HCT116 (cell line): ENCODE data around the gene PGS1. TPM values are rescaled to one million over a fixed set of nuclear protein-coding genes. Genes with fewer than 3 reads are reported as not detected.

ENCODE experiments used
- ATAC-seq: fragments of 200-7000 bp; cut with Tn5 transposase; 2 replicates; pipeline ENCODE4 v1.9.1; 2020; ENCODE audit warnings: mild to moderate bottlenecking, moderate library complexity
- BruUV-seq: library from RNA; stranded (reverse); fragments of 400-500 nt; replicated peaks from 2 replicates; lab custom pipeline; 2021; lab: Mats Ljungman, UMichigan
- CTCF ChIA-PET: fragments of 300-600 bp; sonication (Branson Sonifier 250); formaldehyde crosslinking; loops from one replicate; lab custom pipeline; 2021; ENCODE audit warnings: antibody characterized with exemption; lab: Charles Lee
- POLR2A ChIA-PET: fragments of 300-600, 350-600 bp; sonication (Branson Sonifier 250); formaldehyde crosslinking; loops from one replicate; lab custom pipeline; 2021; ENCODE audit warnings: antibody characterized with exemption; lab: Charles Lee
- RAD21 ChIA-PET, 2 experiments: fragments of 300-600 bp; sonication (Branson Sonifier 250); formaldehyde crosslinking; loops; one replicate each; lab custom pipeline; 2023; ENCODE audit warnings: low total read pairs in 2 of 2; ENCODE audit not compliant: uncharacterized antibody in 2 of 2, unreplicated experiment in 2 of 2, low non-redundant PET in 1 of 2; lab: Charles Lee
- DNase-seq: peaks from one replicate; pipeline ENCODE4 v3.0.0-alpha.2; 2010; ENCODE audit warnings: low read depth, low spot score
- H2AFZ ChIP-seq: fragments of 200-600 bp; shearing (Covaris generic), sonication (generic); 2 replicates; pipeline ENCODE4 v1.6.1; 2017; ENCODE audit warnings: low read depth, mixed run types, mixed read lengths, antibody characterized with exemption, low read length; ENCODE audit not compliant: poor library complexity, severe bottlenecking
- H3K27ac ChIP-seq: 2 replicates; pipeline ENCODE4 v1.5.1; 2012; ENCODE audit warnings: low read depth, low read length
- H3K27me3 ChIP-seq: fragments of 200-600 bp; sonication (generic); 2 replicates; pipeline ENCODE4 v1.6.1; 2016; ENCODE audit warnings: mixed run types, low read length, mixed read lengths; ENCODE audit not compliant: insufficient read depth
- H3K36me3 ChIP-seq, 2 experiments: fragments of 200-500 bp in 1 of 2; fragments of 200-600 bp in 1 of 2; sonication (Bioruptor generic) in 1 of 2; sonication (generic) in 1 of 2; 2 replicates each; pipeline versions ENCODE4 v1.5.1 to v1.6.1; 2014 to 2016; ENCODE audit warnings: low read length in 2 of 2, inconsistent platforms in 1 of 2, mixed read lengths in 1 of 2, mixed run types in 1 of 2; ENCODE audit not compliant: insufficient read depth in 2 of 2, control insufficient read depth in 1 of 2
- H3K4me1 ChIP-seq, 2 experiments: fragments of 200-600 bp in 1 of 2; sonication (generic) in 1 of 2; 2 replicates each; pipeline versions ENCODE4 v1.5.1 to v1.6.1; 2012 to 2017; ENCODE audit warnings: low read length in 2 of 2, inconsistent platforms in 1 of 2, mild to moderate bottlenecking in 1 of 2, mixed read lengths in 1 of 2, mixed run types in 1 of 2, moderate library complexity in 1 of 2; ENCODE audit not compliant: insufficient read depth in 2 of 2, control insufficient read depth in 1 of 2
- H3K4me2 ChIP-seq: fragments of 200-600 bp; sonication (generic); 2 replicates; pipeline ENCODE4 v1.6.1; 2017; ENCODE audit warnings: mixed run types, low read length, mixed read lengths
- H3K4me3 ChIP-seq, 2 experiments: fragments of 200-600 bp in 1 of 2; sonication (generic) in 1 of 2; replicated peaks in 1 of 2; 2 replicates each; pipeline ENCODE4 v1.5.1; 2011 to 2016; ENCODE audit warnings: low read length in 2 of 2, control low read depth in 1 of 2, low read depth in 1 of 2, mild to moderate bottlenecking in 1 of 2, mixed read lengths in 1 of 2, mixed run types in 1 of 2
- H3K79me2 ChIP-seq: fragments of 200-600 bp; sonication (generic); 2 replicates; pipeline ENCODE4 v1.6.1; 2017; ENCODE audit warnings: mild to moderate bottlenecking, mixed run types, low read length, moderate library complexity, mixed read lengths; ENCODE audit not compliant: insufficient read depth
- H3K9ac ChIP-seq: fragments of 200-600 bp; sonication (generic); 2 replicates; pipeline ENCODE4 v1.6.1; 2016; ENCODE audit warnings: low read length, mixed read lengths
- H3K9me2 ChIP-seq: fragments of 200-600 bp; sonication (generic), shearing (Covaris generic); 2 replicates; pipeline ENCODE4 v1.6.1; 2017; ENCODE audit warnings: mixed run types, mild to moderate bottlenecking, moderate library complexity; ENCODE audit not compliant: insufficient read depth
- H3K9me3 ChIP-seq, 2 experiments: fragments of 200-500 bp in 1 of 2; fragments of 200-600 bp in 1 of 2; sonication (Bioruptor generic) in 1 of 2; sonication (generic) in 1 of 2; 2 replicates each; pipeline ENCODE4 v1.6.1; 2014 to 2017; ENCODE audit warnings: low read length in 2 of 2, mixed read lengths in 2 of 2, inconsistent platforms in 1 of 2, low read depth in 1 of 2, mild to moderate bottlenecking in 1 of 2, mixed run types in 1 of 2, moderate library complexity in 1 of 2; ENCODE audit not compliant: control insufficient read depth in 1 of 2, insufficient read depth in 1 of 2
- H4K20me1 ChIP-seq: fragments of 200-600 bp; sonication (generic), shearing (Covaris generic); 2 replicates; pipeline ENCODE4 v1.6.1; 2017; ENCODE audit warnings: mixed run types, mild to moderate bottlenecking, moderate library complexity; ENCODE audit not compliant: insufficient read depth
- ATF3 ChIP-seq: IDR thresholded peaks from 2 replicates; pipeline ENCODE4 v1.6.1; 2012
- CBX3 ChIP-seq: IDR thresholded peaks from 2 replicates; pipeline ENCODE4 v1.6.1; 2012; ENCODE audit warnings: low read depth
- CEBPB ChIP-seq: IDR thresholded peaks from 2 replicates; pipeline ENCODE4 v1.6.1; 2012; ENCODE audit warnings: low read depth
- EGR1 ChIP-seq: IDR thresholded peaks from 2 replicates; pipeline ENCODE4 v1.6.1; 2012; ENCODE audit warnings: low read depth
- ELF1 ChIP-seq: IDR thresholded peaks from 2 replicates; pipeline ENCODE4 v1.6.1; 2012; ENCODE audit warnings: low read depth, borderline replicate concordance
- EZH2 ChIP-seq: fragments of 200-600 bp; sonication (generic); IDR thresholded peaks from 2 replicates; pipeline ENCODE4 v1.6.1; 2017; ENCODE audit warnings: antibody characterized with exemption, mixed run types
- EZH2phosphoT487 ChIP-seq: fragments of 200-600 bp; IDR thresholded peaks from 2 replicates; pipeline ENCODE4 v1.6.1; 2018; ENCODE audit warnings: antibody characterized with exemption, borderline replicate concordance
- JUND ChIP-seq: IDR thresholded peaks from 2 replicates; pipeline ENCODE4 v1.6.1; 2012
- MAX ChIP-seq: IDR thresholded peaks from 2 replicates; pipeline ENCODE4 v1.6.1; 2012
- POLR2A ChIP-seq: IDR thresholded peaks from 2 replicates; pipeline ENCODE4 v1.7.0; 2011; ENCODE audit warnings: borderline replicate concordance; ENCODE audit not compliant: insufficient read depth, insufficient read length; ENCODE audit errors: extremely low read depth
- POLR2AphosphoS5 ChIP-seq: IDR thresholded peaks from 2 replicates; pipeline ENCODE4 v1.6.1; 2011; ENCODE audit warnings: mild to moderate bottlenecking, low read depth, low read length, moderate library complexity
- REST ChIP-seq: IDR thresholded peaks from 2 replicates; pipeline ENCODE4 v1.6.1; 2012; ENCODE audit warnings: low read depth
- SIN3A ChIP-seq: IDR thresholded peaks from 2 replicates; pipeline ENCODE4 v1.6.1; 2012; ENCODE audit warnings: low read depth
- SP1 ChIP-seq: IDR thresholded peaks from 2 replicates; pipeline ENCODE4 v1.6.1; 2012; ENCODE audit warnings: low read depth
- SRF ChIP-seq: IDR thresholded peaks from 2 replicates; pipeline ENCODE4 v1.6.1; 2012; ENCODE audit warnings: low read depth
- YY1 ChIP-seq: IDR thresholded peaks from 2 replicates; pipeline ENCODE4 v1.6.1; 2011; ENCODE audit warnings: low read length, low read depth, moderate library complexity, mild to moderate bottlenecking; ENCODE audit not compliant: insufficient replicate concordance; ENCODE audit errors: extremely low read depth
- ZFX ChIP-seq: fragments of 450-650 bp; IDR thresholded peaks from 2 replicates; pipeline ENCODE4 v1.6.1; 2017
- ZNF274 ChIP-seq: fragments of 200-500 bp; sonication (Bioruptor generic); IDR thresholded peaks from 2 replicates; pipeline ENCODE4 v1.6.1; 2014; ENCODE audit warnings: mild to moderate bottlenecking, low read depth, low read length, inconsistent platforms
- intact Hi-C: fragments of 100-400 bp; cut with micrococcal nuclease; formaldehyde crosslinking; loops from 2 replicates; pipeline ENCODE4 v1.10.0; 2022
- total RNA-seq: library from RNA; stranded (reverse); gene quantifications from one replicate; pipeline ENCODE4 v1.2.1, GENCODE V29; 2021; ENCODE audit not compliant: unreplicated experiment

The PGS1 gene
- total RNA-seq, 1 experiment from 2014 or later = 44.4 TPM

- ChIA-PET CTCF (interaction anchor here (1.0 kb wide), 1 partner anchor 10 kb away, joined by 7 read pairs; no protein-coding TSS in a partner anchor), POLR2A (no interaction called here), RAD21 (no interaction called here)
- no TSS peak for BruUV-seq
- no peaks in the 10 kb centered on the region for H3K4me1 ChIP-seq
- no peaks in the 10 kb centered on the region for H3K27me3 ChIP-seq
- H4K20me1 ChIP-seq = no peaks in the 10 kb centered on the region
- H3K27ac ChIP-seq = no peak overlapping the region
- TF ChIP-seq ZFX (no peak), SRF (no peak), ATF3 (no peak), ZNF274 (no peak), POLR2AphosphoS5 (no peak), EZH2 (no peak), EZH2phosphoT487 (no peak), EGR1 (no peak), YY1 (no peak), JUND (no peak), POLR2A (no peak), CBX3 (no peak), MAX (no peak), CEBPB (no peak), REST (no peak), SIN3A (no peak), SP1 (no peak), ELF1 (no peak)
- H3K36me3 ChIP-seq = no peaks in the 10 kb centered on the region
- no peak overlapping the region for H3K9ac ChIP-seq
- no peak overlapping the region for H3K4me3 ChIP-seq
- no peak for ATAC-seq
- H2AFZ ChIP-seq = no peak overlapping the region
- intact Hi-C loops = no loop called here
- no peak overlapping the region for H3K4me2 ChIP-seq
- no peak for DNase-seq
- H3K9me3 ChIP-seq = no peaks in the 10 kb centered on the region
- no peaks in the 10 kb centered on the region for H3K9me2 ChIP-seq
- H3K79me2 ChIP-seq = no peaks in the 10 kb centered on the region
Observed at GRCh38 chr17:78435330-78436005, 57.0 kb downstream of the PGS1 start.
